MM.1S (cell line): ENCODE data around the gene KRTAP5-11.

Source experiments
- EZH2 ChIP-seq: fragments of 300-600 bp; sonication (generic); optimal IDR thresholded peaks from 2 replicates; pipeline ENCODE3; 2017; ENCODE audit warnings: low read depth, mild to moderate bottlenecking, antibody characterized with exemption, low read length, mixed read lengths
- TF ChIP-seq, protein P1 (sequence below): fragments of 300-600 bp; sonication (generic); IDR thresholded peaks from 2 replicates; pipeline ENCODE4 v1.5.1; 2016; ENCODE audit warnings: antibody characterized with exemption, low read length, mixed read lengths

DNA sequence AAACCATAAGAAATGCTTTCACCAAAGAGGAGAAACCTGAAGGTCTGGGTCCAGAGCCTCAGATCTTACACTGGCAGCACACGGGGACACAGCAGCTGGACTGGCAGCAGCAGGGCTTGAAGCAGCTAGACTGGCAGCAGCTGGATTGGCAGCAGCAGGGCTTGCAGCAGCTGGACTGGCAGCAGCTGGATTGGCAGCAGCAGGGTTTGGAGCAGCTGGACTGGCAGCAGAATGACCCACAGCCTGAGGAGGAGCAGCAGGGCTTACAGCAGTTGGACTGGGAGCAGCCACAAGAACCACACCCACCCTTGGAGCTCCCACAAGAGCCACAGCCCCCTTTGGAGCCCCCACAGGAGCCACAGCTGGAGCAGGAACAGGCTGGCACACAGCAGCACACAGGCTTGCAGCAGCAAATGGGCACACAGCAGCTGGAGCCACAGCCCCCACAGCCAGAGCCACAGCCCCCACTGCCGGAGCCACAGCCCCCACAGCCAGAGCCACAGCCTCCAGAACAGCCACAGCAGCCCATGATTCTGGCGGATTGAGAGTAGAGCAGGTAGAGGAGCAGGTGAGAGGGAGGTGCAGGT, at the start of gene KRTAP5-11:
- TF ChIP-seq, protein P1, sequence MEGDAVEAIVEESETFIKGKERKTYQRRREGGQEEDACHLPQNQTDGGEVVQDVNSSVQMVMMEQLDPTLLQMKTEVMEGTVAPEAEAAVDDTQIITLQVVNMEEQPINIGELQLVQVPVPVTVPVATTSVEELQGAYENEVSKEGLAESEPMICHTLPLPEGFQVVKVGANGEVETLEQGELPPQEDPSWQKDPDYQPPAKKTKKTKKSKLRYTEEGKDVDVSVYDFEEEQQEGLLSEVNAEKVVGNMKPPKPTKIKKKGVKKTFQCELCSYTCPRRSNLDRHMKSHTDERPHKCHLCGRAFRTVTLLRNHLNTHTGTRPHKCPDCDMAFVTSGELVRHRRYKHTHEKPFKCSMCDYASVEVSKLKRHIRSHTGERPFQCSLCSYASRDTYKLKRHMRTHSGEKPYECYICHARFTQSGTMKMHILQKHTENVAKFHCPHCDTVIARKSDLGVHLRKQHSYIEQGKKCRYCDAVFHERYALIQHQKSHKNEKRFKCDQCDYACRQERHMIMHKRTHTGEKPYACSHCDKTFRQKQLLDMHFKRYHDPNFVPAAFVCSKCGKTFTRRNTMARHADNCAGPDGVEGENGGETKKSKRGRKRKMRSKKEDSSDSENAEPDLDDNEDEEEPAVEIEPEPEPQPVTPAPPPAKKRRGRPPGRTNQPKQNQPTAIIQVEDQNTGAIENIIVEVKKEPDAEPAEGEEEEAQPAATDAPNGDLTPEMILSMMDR: no peak
- TF ChIP-seq EZH2: no peak
